IMR-90 (cell line): Measurements from ENCODE around the gene ASPN. TPM values are rescaled to one million over a fixed set of nuclear protein-coding genes. Genes with fewer than 3 reads are reported as not detected.
A peak's percentile ranks its signal among the peaks of the same experiment; 100 is the strongest.

Experiments
- ATAC-seq: fragments of 200-7000 bp; cut with Tn5 transposase; 2 replicates; pipeline ENCODE4 v1.9.1; 2020; ENCODE audit warnings: low read depth, mild to moderate bottlenecking, moderate library complexity
- BruUV-seq: library from RNA; stranded (reverse); fragments of 400-500 nt; replicated peaks from 2 replicates; lab custom pipeline; 2021; lab: Mats Ljungman, UMichigan
- CTCF ChIA-PET: fragments of 300-600 bp; formaldehyde crosslinking; extraction: SDS; loops from one replicate; lab custom pipeline; 2021; ENCODE audit warnings: antibody characterized with exemption; lab: Yijun Ruan, JAX
- POLR2A ChIA-PET: fragments of 300-600 bp; sonication (Branson Sonifier 250); formaldehyde crosslinking; loops from one replicate; lab custom pipeline; 2022; ENCODE audit warnings: antibody characterized with exemption; ENCODE audit not compliant: unreplicated experiment; lab: Charles Lee
- DNase-seq: peaks from one replicate; pipeline ENCODE4 v3.0.0; 2013
- H2AFZ ChIP-seq: replicated peaks from 2 replicates; pipeline ENCODE3; 2013; ENCODE audit warnings: low read length, mild to moderate bottlenecking; ENCODE audit not compliant: poor library complexity
- H2AK5ac ChIP-seq: 2 replicates; pipeline ENCODE4 v1.6.1; 2013; ENCODE audit warnings: low read depth, low read length, inconsistent platforms
- H2AK9ac ChIP-seq: replicated peaks from 2 replicates; pipeline ENCODE3; 2013; ENCODE audit warnings: mild to moderate bottlenecking, low read depth, low read length, moderate library complexity; ENCODE audit not compliant: poor library complexity
- H2BK120ac ChIP-seq: 2 replicates; pipeline ENCODE4 v1.6.1; 2013; ENCODE audit warnings: low read depth, low read length, inconsistent platforms
- H2BK15ac ChIP-seq: 3 replicates; pipeline ENCODE4 v1.6.1; 2013; ENCODE audit warnings: low read depth, low read length, inconsistent platforms
- H2BK20ac ChIP-seq: 2 replicates; pipeline ENCODE4 v1.6.1; 2013; ENCODE audit warnings: low read depth, mild to moderate bottlenecking, inconsistent platforms, low read length, moderate library complexity
- H2BK5ac ChIP-seq: 2 replicates; pipeline ENCODE4 v1.6.1; 2013; ENCODE audit warnings: mild to moderate bottlenecking, low read depth, low read length, inconsistent platforms; ENCODE audit not compliant: poor library complexity, severe bottlenecking
- H3K14ac ChIP-seq: replicated peaks from 2 replicates; pipeline ENCODE4 v1.6.1; 2013; ENCODE audit warnings: low read depth, low read length, inconsistent platforms
- H3K18ac ChIP-seq: 2 replicates; pipeline ENCODE4 v1.6.1; 2013; ENCODE audit warnings: low read depth, low read length, control low read depth
- H3K23ac ChIP-seq: 2 replicates; pipeline ENCODE4 v1.6.1; 2013; ENCODE audit warnings: low read depth, low read length, inconsistent platforms
- H3K27ac ChIP-seq: 2 replicates; pipeline ENCODE4 v1.5.1; 2013; ENCODE audit warnings: mild to moderate bottlenecking, control low read depth, low read length; ENCODE audit not compliant: insufficient read depth
- H3K27me3 ChIP-seq: 2 replicates; pipeline ENCODE4 v1.6.1; 2013; ENCODE audit warnings: low read length; ENCODE audit not compliant: control insufficient read depth, insufficient read depth
- H3K36me3 ChIP-seq: 2 replicates; pipeline ENCODE4 v1.6.1; 2013; ENCODE audit warnings: low read length, mixed read lengths; ENCODE audit not compliant: control insufficient read depth, insufficient read depth
- H3K4ac ChIP-seq: 2 replicates; pipeline ENCODE4 v1.6.1; 2013; ENCODE audit warnings: low read depth, low read length, inconsistent platforms
- H3K4me1 ChIP-seq: 2 replicates; pipeline ENCODE4 v1.6.1; 2013; ENCODE audit warnings: low read length, mixed read lengths; ENCODE audit not compliant: control insufficient read depth, insufficient read depth
- H3K4me2 ChIP-seq: 2 replicates; pipeline ENCODE4 v1.6.1; 2013; ENCODE audit warnings: low read depth, mild to moderate bottlenecking, control low read depth, low read length, moderate library complexity
- H3K4me3 ChIP-seq: 2 replicates; pipeline ENCODE4 v1.5.1; 2013; ENCODE audit warnings: low read depth, mild to moderate bottlenecking, control low read depth, low read length, moderate library complexity; ENCODE audit not compliant: insufficient read depth
- H3K56ac ChIP-seq: 2 replicates; pipeline ENCODE4 v1.6.1; 2013; ENCODE audit warnings: low read length, inconsistent platforms; ENCODE audit not compliant: insufficient read depth; ENCODE audit errors: extremely low read depth
- H3K79me1 ChIP-seq, 2 experiments: 2 replicates each; pipeline ENCODE4 v1.6.1; 2013; ENCODE audit warnings: low read length in 2 of 2, inconsistent platforms in 1 of 2, low read depth in 1 of 2
- H3K9ac ChIP-seq: 2 replicates; pipeline ENCODE4 v1.6.1; 2013; ENCODE audit warnings: low read depth, low read length, control low read depth
- H3K9me1 ChIP-seq: 2 replicates; pipeline ENCODE4 v1.6.1; 2013; ENCODE audit warnings: low read length, inconsistent platforms; ENCODE audit not compliant: insufficient read depth
- H3K9me3 ChIP-seq: 2 replicates; pipeline ENCODE4 v1.6.1; 2013; ENCODE audit warnings: low read length; ENCODE audit not compliant: control insufficient read depth, insufficient read depth
- H4K20me1 ChIP-seq: 2 replicates; pipeline ENCODE4 v1.6.1; 2013; ENCODE audit warnings: low read length, inconsistent platforms; ENCODE audit not compliant: insufficient read depth
- H4K5ac ChIP-seq: 2 replicates; pipeline ENCODE4 v1.6.1; 2013; ENCODE audit warnings: mild to moderate bottlenecking, low read depth, low read length, control low read depth
- H4K8ac ChIP-seq, 2 experiments: 2 replicates each; pipeline ENCODE4 v1.6.1; 2013; ENCODE audit warnings: low read depth in 2 of 2, low read length in 2 of 2, control low read depth in 1 of 2, inconsistent platforms in 1 of 2
- H4K91ac ChIP-seq: 2 replicates; pipeline ENCODE4 v1.6.1; 2013; ENCODE audit warnings: low read depth, low read length, inconsistent platforms; ENCODE audit not compliant: insufficient read depth
- RAD21 ChIP-seq: IDR thresholded peaks from 2 replicates; pipeline ENCODE4 v1.6.1; 2012; ENCODE audit warnings: low read length, improper control_type of control experiment
- SMC3 ChIP-seq: fragments of 150-350 bp; IDR thresholded peaks from 2 replicates; pipeline ENCODE4 v1.6.1; 2016; ENCODE audit warnings: low read depth, mild to moderate bottlenecking, antibody characterized with exemption, low read length, moderate library complexity
- WGBS, 2 experiments: methylation state at CpG; one replicate each; pipeline versions ENCODE4 v1.1.5 to v1.1.7; 2013; ENCODE audit warnings: missing lambda C conversion rate in 2 of 2; ENCODE audit not compliant: insufficient read length in 1 of 2; ENCODE audit errors: extremely low coverage in 2 of 2; 5-methylcytosine and 5-hydroxymethylcytosine counted together
- dilution Hi-C: fragments of 300-500 bp; cut with HindIII; formaldehyde crosslinking; loops from one replicate; pipeline ENCODE4 v1.14.3; 2018; ENCODE audit warnings: low sequenced_read_pairs; ENCODE audit not compliant: unreplicated experiment
- in situ Hi-C: fragments of 300-500 bp; cut with MboI; formaldehyde crosslinking; loops from 3 replicates; pipeline ENCODE4 v1.14.3; 2019; ENCODE audit warnings: low sequenced_read_pairs, inconsistent platforms, mixed read lengths
- intact Hi-C: fragments of 100-400 bp; cut with micrococcal nuclease; formaldehyde crosslinking; loops from 2 replicates; pipeline ENCODE4 v1.10.0; 2022
- polyA plus RNA-seq, 3 experiments: library from polyadenylated mRNA; depleted of rRNA; stranded (reverse); fragments of >200 nt; gene quantifications; 2 replicates each; pipeline ENCODE4 v1.2.3, GENCODE V29; 2012; ENCODE audit warnings: low replicate concordance in 1 of 3
- total RNA-seq: library from RNA; depleted of rRNA; stranded (reverse); fragments of >200 nt; gene quantifications from 2 replicates; pipeline ENCODE4 v1.2.3, GENCODE V29; 2012

ASPN gene
- total and polyA plus RNA-seq, 2 of the 4 experiments (the other 2 are of a cell fraction): under 0.01 to 0.09 TPM

GRCh38 chr9:92426501-92427145 lies 55.7 kb downstream of the ASPN start (continued):
- no peak for TF ChIP-seq SMC3

DNA sequence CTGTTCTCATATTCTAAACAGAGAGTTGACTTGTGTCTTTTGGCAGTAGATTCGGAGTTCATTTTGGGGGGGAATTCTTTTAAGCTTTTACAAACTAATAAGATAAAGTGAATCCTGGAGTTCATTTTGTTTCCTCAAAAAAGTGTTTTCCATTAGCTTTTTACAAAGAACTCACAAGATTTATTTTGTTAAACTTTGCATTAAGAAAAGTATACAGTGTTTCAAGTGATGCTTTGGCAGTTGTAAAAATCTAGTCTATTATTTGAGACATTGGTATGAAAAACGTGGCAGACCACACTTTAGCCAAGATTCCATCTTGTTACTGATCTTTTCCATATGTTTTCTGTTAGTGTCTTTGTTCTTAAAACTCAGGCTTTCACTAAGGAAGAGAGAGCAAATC lies 56.8 kb downstream of the ASPN start:
- peaks cover 2% of the 10 kb centered on the region; the same call in 1 of the 2 replicates for H3K9me1 ChIP-seq

More for the DNA sequence above, 56.8 kb downstream of the ASPN start:
- Histone ChIP-seq H3K4me1 (peaks cover 8% of the 10 kb centered on the region), H3K79me1 (no peaks in the 10 kb centered on the region), H3K9ac (no peak overlapping the region), H2BK15ac (no peak overlapping the region), H3K23ac (no peak overlapping the region), H2AFZ (no peak overlapping the region), H2AK9ac (no peak overlapping the region), H2BK5ac (peak overlapping the region; percentile 53), H4K8ac (no peak overlapping the region; a peak in 1 of 4 replicates), H3K56ac (no peak overlapping the region), H2BK120ac (no peak overlapping the region), H3K14ac (no peak overlapping the region), H4K91ac (no peak overlapping the region), H3K4ac (no peak overlapping the region), H3K9me3 (no peaks in the 10 kb centered on the region), H2AK5ac (no peak overlapping the region), H4K20me1 (no peaks in the 10 kb centered on the region), H3K27me3 (no peaks in the 10 kb centered on the region), H3K27ac (peak overlapping the region; percentile 62; the same call in 1 of the 2 replicates), H3K36me3 (no peaks in the 10 kb centered on the region), H3K4me2 (no peak overlapping the region), H2BK20ac (no peak overlapping the region), H3K18ac (no peak overlapping the region), H3K4me3 (no peak overlapping the region), H4K5ac (no peak overlapping the region)
- ChIA-PET POLR2A (no interaction called here), CTCF (interaction anchor here (1.0 kb wide), 1 partner anchor 156 kb away, joined by 3 read pairs; no protein-coding TSS in a partner anchor)
- dilution Hi-C loops: no loop called here
- DNase-seq (peak; percentile 65), ATAC-seq (peak; percentile 50)
- WGBS, 2 experiments: no CpG with 5 or more reads among the region's 2 CpGs
- intact Hi-C loops: no loop called here
- in situ Hi-C loops: no loop called here
- BruUV-seq: no TSS peak
- no peak for TF ChIP-seq RAD21
